ENCODE data around the gene ALG1L2. TPM values are rescaled to one million over a fixed set of nuclear protein-coding genes. Genes with fewer than 3 reads are reported as not detected.
"Not testable (repeated sequence)": the region's sequence is repeated elsewhere in the genome, so short reads cannot be mapped to it uniquely, and the experiment has no call there.

Gene ALG1L2
- total and polyA plus RNA-seq, 4 donors = 0.89 to 2.5 (median 1.5) TPM

DNA sequence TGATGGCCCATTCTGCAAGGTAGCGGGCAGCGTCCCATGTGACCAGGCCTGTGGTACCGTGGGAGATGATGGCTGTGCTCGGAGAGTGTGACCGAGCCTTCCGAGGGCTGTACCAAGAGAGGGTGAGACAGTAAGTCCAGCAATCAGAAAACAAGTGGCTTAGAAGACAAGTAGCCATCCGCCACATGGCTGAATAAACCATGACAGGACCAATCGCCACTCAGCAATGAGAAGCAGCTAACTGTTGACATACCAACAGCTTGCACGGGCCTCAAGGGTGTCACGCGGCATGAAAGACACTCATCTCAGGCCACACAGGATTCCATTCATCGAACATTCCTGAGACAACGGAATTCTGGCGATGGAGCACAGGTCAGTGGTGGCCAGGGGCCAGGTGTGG is 22.6 kb downstream of the ALG1L2 start:
- not testable (repeated sequence) for H3K4me1 ChIP-seq (ENCODE audit: control insufficient read depth, insufficient read depth, low read length); DNase-seq (ENCODE audit: low read depth in 4 of 6, low spot score in 6 of 6); H3K9me3 ChIP-seq (ENCODE audit: control insufficient read depth, insufficient read depth, low read length); H3K4me3 ChIP-seq (ENCODE audit: low read depth, low read length); H3K27me3 ChIP-seq (ENCODE audit: control insufficient read depth, insufficient read depth, low read length); H3K27ac ChIP-seq (ENCODE audit: low read depth, low read length)
- H3K36me3 ChIP-seq (ENCODE audit: control insufficient read depth, insufficient read depth, low read length) = peaks cover 12% of the 10 kb centered on the region
- WGBS (ENCODE audit: insufficient coverage) = 96% methylated on average over 7 of the region's 14 CpGs

DNA sequence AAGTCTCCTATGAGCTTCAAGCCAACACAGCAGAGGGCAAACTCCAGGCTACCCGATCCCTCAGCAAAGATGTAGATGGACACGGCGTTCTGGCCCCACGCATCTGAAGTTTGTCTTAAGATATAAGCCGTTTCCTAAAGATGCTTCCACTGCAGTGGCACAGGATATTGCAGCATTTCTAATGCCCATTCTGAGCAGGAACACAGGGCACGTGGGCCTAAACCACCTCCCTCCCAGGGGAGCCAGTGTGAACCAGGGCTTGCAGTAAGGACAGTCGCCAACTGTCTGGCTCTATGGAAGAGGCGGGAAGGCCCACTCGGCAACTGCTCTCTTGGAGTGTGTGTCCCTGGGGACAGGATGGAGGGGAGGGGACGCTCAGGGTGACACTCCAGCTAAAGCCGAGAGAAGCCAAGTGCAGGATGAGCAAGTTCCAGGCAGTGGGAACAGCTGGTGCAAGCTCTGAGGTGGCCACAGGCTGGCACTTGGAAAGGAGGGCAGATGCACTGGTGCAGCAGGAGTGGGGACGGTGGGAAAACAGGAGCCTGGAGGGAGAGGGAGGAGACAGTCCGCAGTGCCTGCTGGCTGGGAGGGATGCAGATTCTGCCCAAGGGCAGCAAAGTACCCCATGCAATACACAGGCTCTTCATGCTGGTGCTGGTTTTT is 25.8 kb downstream of the ALG1L2 start:
- not testable (repeated sequence) for DNase-seq (ENCODE audit: low read depth in 4 of 6, low spot score in 6 of 6); H3K4me3 ChIP-seq (ENCODE audit: low read depth, low read length); H3K27ac ChIP-seq (ENCODE audit: low read depth, low read length); H3K36me3 ChIP-seq (ENCODE audit: control insufficient read depth, insufficient read depth, low read length); H3K27me3 ChIP-seq (ENCODE audit: control insufficient read depth, insufficient read depth, low read length); H3K4me1 ChIP-seq (ENCODE audit: control insufficient read depth, insufficient read depth, low read length); H3K9me3 ChIP-seq (ENCODE audit: control insufficient read depth, insufficient read depth, low read length)
- 80% methylated on average over 2 of the region's 13 CpGs for WGBS (ENCODE audit: insufficient coverage)

- not testable (repeated sequence) for DNase-seq (ENCODE audit: low read depth in 4 of 6, low spot score in 6 of 6); H3K9me3 ChIP-seq (ENCODE audit: control insufficient read depth, insufficient read depth, low read length); H3K4me3 ChIP-seq (ENCODE audit: low read depth, low read length); H3K27ac ChIP-seq (ENCODE audit: low read depth, low read length); H3K4me1 ChIP-seq (ENCODE audit: control insufficient read depth, insufficient read depth, low read length); H3K36me3 ChIP-seq (ENCODE audit: control insufficient read depth, insufficient read depth, low read length); H3K27me3 ChIP-seq (ENCODE audit: control insufficient read depth, insufficient read depth, low read length)
- WGBS (ENCODE audit: insufficient coverage) = 89% methylated on average over 6 of the region's 16 CpGs
These were observed 27.4 kb downstream of the ALG1L2 start for GRCh38 chr3:130108836-130109585.

DNA sequence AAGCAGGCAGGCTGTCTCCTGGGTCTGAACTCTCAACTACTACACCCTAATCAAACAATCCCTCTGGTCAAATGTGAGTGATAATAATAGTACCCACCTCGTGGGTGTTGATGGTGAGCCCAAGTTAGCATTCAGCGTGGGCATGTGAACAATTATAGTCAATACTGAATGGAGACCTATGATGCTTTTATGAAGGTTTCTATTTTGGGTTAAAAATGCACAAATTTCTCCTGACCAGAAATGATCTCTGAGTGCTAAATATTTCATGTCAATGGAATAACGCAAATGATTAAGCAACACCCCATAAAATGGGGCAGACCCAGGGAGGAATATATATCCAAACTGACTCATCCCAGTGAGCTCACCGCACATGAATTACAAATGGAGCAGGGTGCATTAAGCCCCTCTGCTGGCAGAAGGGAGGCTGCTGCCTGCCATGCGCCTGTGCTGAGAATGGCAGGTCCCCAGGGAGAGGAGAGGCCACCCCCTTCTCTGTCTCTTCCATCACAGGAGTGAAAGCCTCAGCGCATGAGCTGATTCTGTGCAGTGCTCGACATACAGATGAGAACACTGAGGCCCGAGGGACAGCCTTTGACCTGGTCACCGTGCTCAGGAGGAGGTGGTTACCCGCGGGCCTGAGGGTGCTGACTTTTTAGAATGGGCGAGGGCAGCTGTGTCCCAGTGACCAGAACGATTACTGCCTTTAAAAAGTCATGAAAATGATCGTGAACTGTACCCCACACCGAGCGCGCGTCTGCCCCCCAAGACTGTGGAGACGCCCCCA is 28.9 kb downstream of the ALG1L2 start:
- 0% methylated on average over 15 of the region's 19 CpGs for whole genome bisulfite sequencing (ENCODE audit: insufficient coverage)
- H3K9me3 ChIP-seq (ENCODE audit: control insufficient read depth, insufficient read depth, low read length); H3K4me1 ChIP-seq (ENCODE audit: control insufficient read depth, insufficient read depth, low read length); H3K27me3 ChIP-seq (ENCODE audit: control insufficient read depth, insufficient read depth, low read length); H3K36me3 ChIP-seq (ENCODE audit: control insufficient read depth, insufficient read depth, low read length): not testable (repeated sequence)
- Histone ChIP-seq H3K4me3 (ENCODE audit: low read depth, low read length) (peak overlapping the region; percentile 81), H3K27ac (ENCODE audit: low read depth, low read length) (peak overlapping the region; percentile 86)
- DNase-seq (ENCODE audit: low read depth in 4 of 6, low spot score in 6 of 6) = peak in 2 of 6 donors; percentile 34 to 51

GRCh38 chr3:130111185-130111864 is 29.7 kb downstream of the ALG1L2 start:
- Histone ChIP-seq H3K4me1 (ENCODE audit: control insufficient read depth, insufficient read depth, low read length) (peaks cover 5% of the 10 kb centered on the region), H3K27me3 (ENCODE audit: control insufficient read depth, insufficient read depth, low read length) (no peaks in the 10 kb centered on the region), H3K4me3 (ENCODE audit: low read depth, low read length) (peak overlapping the region; percentile 81), H3K9me3 (ENCODE audit: control insufficient read depth, insufficient read depth, low read length) (no peaks in the 10 kb centered on the region), H3K27ac (ENCODE audit: low read depth, low read length) (peak overlapping the region; percentile 90), H3K36me3 (ENCODE audit: control insufficient read depth, insufficient read depth, low read length) (peaks cover 2% of the 10 kb centered on the region)
- under 1% methylated on average over 54 of the region's 54 CpGs for WGBS (ENCODE audit: insufficient coverage)
- peak; percentile 89 to 99 (median 94) for DNase-seq (ENCODE audit: low read depth in 4 of 6, low spot score in 6 of 6)

DNA sequence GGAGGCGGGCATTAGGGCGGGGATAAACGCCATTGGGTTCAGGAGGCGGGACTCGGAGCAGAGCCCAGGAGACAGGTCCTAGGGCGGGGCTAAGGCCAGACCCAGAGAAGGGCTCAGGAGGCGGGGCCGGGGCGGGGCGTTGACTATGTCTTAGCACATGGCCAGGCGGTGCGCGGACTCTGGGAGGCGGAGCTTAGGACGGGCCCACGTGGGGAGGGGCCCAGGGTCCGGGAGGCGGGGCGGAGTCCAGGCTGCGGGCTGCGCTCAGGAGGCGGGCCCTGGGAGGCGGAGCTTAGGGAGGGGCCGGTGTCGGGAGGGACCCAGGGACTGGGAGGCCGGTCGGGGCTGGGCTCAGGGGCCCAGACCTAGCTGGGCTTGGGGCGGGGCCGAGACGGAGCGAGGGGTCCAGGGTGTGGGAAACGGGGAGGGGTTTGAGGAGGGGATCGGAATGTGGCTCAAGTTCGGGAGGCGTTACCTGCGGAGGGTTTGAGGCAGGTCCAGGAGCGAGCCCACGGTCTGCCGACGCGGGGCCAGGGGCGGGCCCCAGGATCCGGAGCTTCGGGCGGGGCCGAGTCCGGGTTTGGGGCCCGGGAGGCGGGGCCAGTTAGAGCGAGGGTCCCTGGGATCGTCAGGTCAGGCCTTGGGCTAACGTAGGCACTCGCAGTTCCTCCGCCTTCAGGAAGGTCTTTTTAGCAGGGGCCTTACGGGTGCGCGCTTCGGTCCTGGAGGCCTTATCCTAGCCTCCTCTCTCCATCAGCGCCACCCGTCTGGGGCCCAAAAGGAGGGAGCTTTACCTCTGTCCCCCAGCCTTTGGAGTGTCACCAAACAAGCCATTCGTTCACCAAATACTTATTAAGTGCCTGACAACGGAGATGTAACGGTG is 30.5 kb downstream of the ALG1L2 start:
- H3K4me1 ChIP-seq (ENCODE audit: control insufficient read depth, insufficient read depth, low read length); H3K9me3 ChIP-seq (ENCODE audit: control insufficient read depth, insufficient read depth, low read length); H3K36me3 ChIP-seq (ENCODE audit: control insufficient read depth, insufficient read depth, low read length); H3K27me3 ChIP-seq (ENCODE audit: control insufficient read depth, insufficient read depth, low read length): not testable (repeated sequence)
- peak overlapping the region; percentile 90 for H3K27ac ChIP-seq (ENCODE audit: low read depth, low read length)
- DNase-seq (ENCODE audit: low read depth in 4 of 6, low spot score in 6 of 6) = peak; percentile 63 to 98 (median 82)
- WGBS (ENCODE audit: insufficient coverage) = 0% methylated on average over 54 of the region's 63 CpGs
- H3K4me3 ChIP-seq (ENCODE audit: low read depth, low read length) = peak overlapping the region; percentile 81

DNA sequence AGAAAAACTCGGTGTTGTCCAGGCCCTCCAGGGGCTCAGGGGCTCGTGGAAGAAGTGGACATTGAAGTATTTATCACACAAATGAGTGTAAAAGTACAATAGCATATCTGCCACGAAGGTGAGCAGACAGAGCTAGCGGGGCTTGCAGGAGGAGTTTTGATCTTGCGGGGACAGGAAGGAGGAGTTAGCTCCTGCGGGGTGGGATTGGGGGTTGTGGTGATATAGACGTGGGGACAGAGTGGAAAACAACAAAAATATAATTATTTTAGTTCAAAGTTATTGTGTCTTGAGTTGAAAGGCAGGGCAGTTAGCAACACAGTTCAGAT is 31.1 kb downstream of the ALG1L2 start:
- not testable (repeated sequence) for H3K9me3 ChIP-seq (ENCODE audit: control insufficient read depth, insufficient read depth, low read length); H3K27me3 ChIP-seq (ENCODE audit: control insufficient read depth, insufficient read depth, low read length); DNase-seq (ENCODE audit: low read depth in 4 of 6, low spot score in 6 of 6); H3K36me3 ChIP-seq (ENCODE audit: control insufficient read depth, insufficient read depth, low read length); H3K4me1 ChIP-seq (ENCODE audit: control insufficient read depth, insufficient read depth, low read length)
- H3K4me3 ChIP-seq (ENCODE audit: low read depth, low read length) = peak overlapping the region; percentile 63
- peak overlapping the region; percentile 80 for H3K27ac ChIP-seq (ENCODE audit: low read depth, low read length)
- WGBS (ENCODE audit: insufficient coverage) = no CpG with 5 or more reads among the region's 7 CpGs

DNA sequence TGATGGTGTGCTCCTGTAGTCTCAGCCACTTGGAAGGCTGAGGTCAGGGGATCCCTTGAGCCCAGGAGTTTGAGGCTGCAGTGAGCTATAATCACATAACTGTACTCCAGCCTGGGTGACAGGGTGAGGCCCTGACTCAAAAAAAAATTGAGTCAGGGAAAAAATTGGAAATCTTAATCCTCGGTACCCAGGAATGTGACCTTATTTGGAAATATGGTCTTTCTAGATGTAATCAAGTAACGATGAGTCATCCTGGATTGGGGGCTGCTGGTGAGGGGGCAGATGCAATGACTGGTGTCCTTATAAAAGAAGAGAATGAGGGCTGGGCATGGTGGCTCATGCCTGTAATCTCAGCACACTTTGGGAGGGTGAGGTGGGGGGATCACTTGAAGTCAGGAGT is 33.8 kb downstream of the ALG1L2 start:
- not testable (repeated sequence) for H3K4me3 ChIP-seq (ENCODE audit: low read depth, low read length); H3K4me1 ChIP-seq (ENCODE audit: control insufficient read depth, insufficient read depth, low read length); DNase-seq (ENCODE audit: low read depth in 4 of 6, low spot score in 6 of 6); H3K27ac ChIP-seq (ENCODE audit: low read depth, low read length); H3K27me3 ChIP-seq (ENCODE audit: control insufficient read depth, insufficient read depth, low read length); H3K9me3 ChIP-seq (ENCODE audit: control insufficient read depth, insufficient read depth, low read length); H3K36me3 ChIP-seq (ENCODE audit: control insufficient read depth, insufficient read depth, low read length)
- WGBS (ENCODE audit: insufficient coverage) = 100% methylated on average over 1 of the region's 2 CpGs

DNA sequence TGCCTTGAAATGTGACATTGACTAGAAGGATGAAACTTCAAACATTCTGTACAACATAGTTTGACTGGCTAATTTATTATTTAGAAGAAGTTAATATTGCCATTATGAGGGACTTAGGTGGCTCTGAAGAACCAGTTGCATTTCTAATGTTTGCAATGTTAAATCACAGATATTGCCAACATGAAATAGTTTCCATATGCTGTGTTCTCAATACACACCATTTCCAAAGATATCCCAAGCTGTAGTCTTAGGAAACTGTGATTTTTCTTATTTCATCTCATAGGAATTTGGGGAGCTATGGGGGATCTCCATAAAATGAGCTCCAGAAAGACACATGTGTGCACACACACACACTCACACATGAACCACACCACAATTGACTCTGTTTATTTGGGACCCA is 36.3 kb downstream of the ALG1L2 start:
- DNase-seq (ENCODE audit: low read depth in 4 of 6, low spot score in 6 of 6) = no peak
- H3K36me3 ChIP-seq (ENCODE audit: control insufficient read depth, insufficient read depth, low read length) = no peaks in the 10 kb centered on the region
- no peaks in the 10 kb centered on the region for H3K9me3 ChIP-seq (ENCODE audit: control insufficient read depth, insufficient read depth, low read length)
- no peaks in the 10 kb centered on the region for H3K27me3 ChIP-seq (ENCODE audit: control insufficient read depth, insufficient read depth, low read length)
- H3K27ac ChIP-seq (ENCODE audit: low read depth, low read length) = no peak overlapping the region
- H3K4me3 ChIP-seq (ENCODE audit: low read depth, low read length) = no peak overlapping the region
- no peaks in the 10 kb centered on the region for H3K4me1 ChIP-seq (ENCODE audit: control insufficient read depth, insufficient read depth, low read length)
